ENCODE measurements around the gene LYST. TPM values are rescaled to one million over a fixed set of nuclear protein-coding genes. Genes with fewer than 3 reads are reported as not detected.
"Not testable (repeated sequence)": the region's sequence is repeated elsewhere in the genome, so short reads cannot be mapped to it uniquely, and the experiment has no call there.

The LYST gene, protein sequence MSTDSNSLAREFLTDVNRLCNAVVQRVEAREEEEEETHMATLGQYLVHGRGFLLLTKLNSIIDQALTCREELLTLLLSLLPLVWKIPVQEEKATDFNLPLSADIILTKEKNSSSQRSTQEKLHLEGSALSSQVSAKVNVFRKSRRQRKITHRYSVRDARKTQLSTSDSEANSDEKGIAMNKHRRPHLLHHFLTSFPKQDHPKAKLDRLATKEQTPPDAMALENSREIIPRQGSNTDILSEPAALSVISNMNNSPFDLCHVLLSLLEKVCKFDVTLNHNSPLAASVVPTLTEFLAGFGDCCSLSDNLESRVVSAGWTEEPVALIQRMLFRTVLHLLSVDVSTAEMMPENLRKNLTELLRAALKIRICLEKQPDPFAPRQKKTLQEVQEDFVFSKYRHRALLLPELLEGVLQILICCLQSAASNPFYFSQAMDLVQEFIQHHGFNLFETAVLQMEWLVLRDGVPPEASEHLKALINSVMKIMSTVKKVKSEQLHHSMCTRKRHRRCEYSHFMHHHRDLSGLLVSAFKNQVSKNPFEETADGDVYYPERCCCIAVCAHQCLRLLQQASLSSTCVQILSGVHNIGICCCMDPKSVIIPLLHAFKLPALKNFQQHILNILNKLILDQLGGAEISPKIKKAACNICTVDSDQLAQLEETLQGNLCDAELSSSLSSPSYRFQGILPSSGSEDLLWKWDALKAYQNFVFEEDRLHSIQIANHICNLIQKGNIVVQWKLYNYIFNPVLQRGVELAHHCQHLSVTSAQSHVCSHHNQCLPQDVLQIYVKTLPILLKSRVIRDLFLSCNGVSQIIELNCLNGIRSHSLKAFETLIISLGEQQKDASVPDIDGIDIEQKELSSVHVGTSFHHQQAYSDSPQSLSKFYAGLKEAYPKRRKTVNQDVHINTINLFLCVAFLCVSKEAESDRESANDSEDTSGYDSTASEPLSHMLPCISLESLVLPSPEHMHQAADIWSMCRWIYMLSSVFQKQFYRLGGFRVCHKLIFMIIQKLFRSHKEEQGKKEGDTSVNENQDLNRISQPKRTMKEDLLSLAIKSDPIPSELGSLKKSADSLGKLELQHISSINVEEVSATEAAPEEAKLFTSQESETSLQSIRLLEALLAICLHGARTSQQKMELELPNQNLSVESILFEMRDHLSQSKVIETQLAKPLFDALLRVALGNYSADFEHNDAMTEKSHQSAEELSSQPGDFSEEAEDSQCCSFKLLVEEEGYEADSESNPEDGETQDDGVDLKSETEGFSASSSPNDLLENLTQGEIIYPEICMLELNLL (N-terminal part only)
- 29.4 TPM for polyA plus RNA-seq

DNA sequence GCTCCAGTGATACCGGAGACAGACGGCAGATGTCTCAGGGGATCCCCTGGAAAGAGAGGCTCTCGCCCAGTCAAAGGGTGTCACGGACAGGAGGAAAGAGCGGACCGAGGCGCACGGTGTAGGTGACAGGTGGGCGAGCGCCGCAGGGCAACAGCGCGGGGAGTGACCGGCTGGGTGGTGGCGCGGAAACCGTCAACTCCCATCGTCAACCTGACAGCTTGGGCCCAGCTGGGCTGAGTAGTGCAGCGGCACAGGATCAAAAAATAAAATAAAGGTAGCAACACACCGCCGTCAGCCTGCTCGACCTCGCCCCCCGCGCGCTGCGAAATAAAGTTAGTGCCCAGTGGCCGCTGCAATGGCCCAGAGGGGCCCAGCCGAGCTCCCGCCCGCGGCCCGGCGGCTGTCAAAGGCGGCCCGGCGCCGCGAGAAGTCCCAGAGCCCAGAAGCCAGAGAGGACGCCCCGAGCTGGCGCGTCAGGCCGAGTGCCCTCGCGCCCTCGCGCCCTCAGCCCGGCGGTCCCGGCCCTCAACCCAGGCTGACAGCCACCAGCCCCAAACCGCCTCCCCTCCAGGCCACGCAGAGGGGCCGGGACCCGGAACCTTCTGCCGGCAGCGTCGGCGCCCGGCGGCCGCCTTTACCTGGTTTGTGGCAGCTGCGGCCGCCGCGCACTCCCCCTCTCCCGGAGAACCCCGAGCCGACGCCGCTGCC, at the start of gene LYST:
Gene LYST, minus strand, starts transcription at position 702 of the 708 bp plus-strand sequence. CDS start 36,489 bp downstream, outside the sequence.
- H3K4me1 Mint-ChIP-seq: peaks cover 31 to 40% (median 34%) of the 10 kb centered on the region in 3 donors
- H3K36me3 Mint-ChIP-seq: peaks cover 2% of the 10 kb centered on the region
- no peaks in the 10 kb centered on the region for H3K27me3 Mint-ChIP-seq

DNA sequence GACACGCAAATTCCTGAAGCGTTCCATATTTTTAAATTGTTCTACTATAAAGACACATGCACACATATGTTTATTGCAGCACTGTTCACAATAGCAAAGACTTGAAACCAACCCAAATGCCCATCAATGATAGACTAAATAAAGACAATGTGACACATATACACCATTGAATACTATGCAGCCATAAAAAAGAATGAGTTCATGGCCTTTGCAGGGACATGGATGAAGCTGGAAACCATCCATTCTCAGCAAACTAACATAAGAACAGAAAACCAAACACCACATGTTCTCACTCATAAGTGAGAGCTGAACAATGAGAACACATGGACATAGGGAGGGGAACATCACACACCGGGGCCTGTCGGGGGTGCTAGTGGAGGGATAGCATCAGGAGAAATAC, 48.8 kb upstream of the LYST start:
- peaks cover 13 to 21% (median 13%) of the 10 kb centered on the region in 3 donors for H3K4me1 Mint-ChIP-seq
- not testable (repeated sequence) for H3K9me3 Mint-ChIP-seq, H3K36me3 Mint-ChIP-seq, H3K27me3 Mint-ChIP-seq
- H3K27ac Mint-ChIP-seq: peak overlapping the region in 1 of 3 donors; percentile 36
- peak overlapping the region in 1 of 4 donors; percentile 56 for H3K4me3 Mint-ChIP-seq

More for the DNA sequence above, at the start of gene LYST:
- peak within 1 kb of the TSS; percentile 91 to 99 (median 99) for H3K27ac Mint-ChIP-seq
- no peaks in the 10 kb centered on the region for H3K9me3 Mint-ChIP-seq
- peak within 1 kb of the TSS; percentile 82 to 99 (median 96) for H3K4me3 Mint-ChIP-seq

DNA sequence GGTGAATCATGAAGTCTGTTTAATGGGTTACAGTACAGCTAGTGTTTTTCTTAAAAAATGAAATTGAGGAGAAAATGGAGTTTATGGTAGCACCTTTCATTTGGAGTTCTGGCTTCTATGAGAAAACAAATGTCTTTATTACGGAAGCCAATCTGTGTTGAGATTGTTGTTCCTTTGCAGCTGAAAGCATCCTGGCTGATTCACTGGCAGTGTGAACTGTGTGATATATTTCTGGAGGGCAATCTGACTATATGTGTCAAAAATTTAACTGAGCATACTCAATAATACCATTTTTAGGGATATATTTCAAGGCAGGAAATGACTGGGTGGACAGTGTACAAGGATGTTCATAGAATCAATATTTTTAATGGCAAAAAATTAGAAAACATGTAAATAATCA, 46.6 kb upstream of the LYST start:
- peaks cover 2% of the 10 kb centered on the region for H3K36me3 Mint-ChIP-seq
- no peaks in the 10 kb centered on the region for H3K9me3 Mint-ChIP-seq
- H3K4me3 Mint-ChIP-seq: no peak overlapping the region
- peaks cover 8 to 12% (median 10%) of the 10 kb centered on the region in 3 donors for H3K4me1 Mint-ChIP-seq
- peaks cover 3% of the 10 kb centered on the region for H3K27me3 Mint-ChIP-seq
- no peak overlapping the region for H3K27ac Mint-ChIP-seq

DNA sequence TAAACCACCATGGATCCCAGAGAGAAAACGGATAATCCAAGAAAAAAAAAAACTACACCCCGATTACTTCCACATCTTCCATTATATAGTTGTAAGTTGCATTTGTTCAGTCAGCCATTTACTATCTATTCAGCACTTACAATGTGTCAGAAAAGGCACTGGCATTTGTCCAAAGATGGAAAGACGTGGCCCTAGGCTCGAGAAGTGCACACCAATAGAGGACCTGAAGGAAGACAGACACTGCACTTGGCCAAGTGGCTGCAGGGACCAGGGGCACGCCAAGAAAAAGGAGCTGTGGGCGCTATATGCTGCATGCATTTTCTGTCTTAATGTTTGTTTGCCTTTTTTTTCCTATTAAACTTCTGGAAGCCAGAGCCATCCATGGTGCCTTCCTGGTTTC, 45.2 kb upstream of the LYST start:
- H3K36me3 Mint-ChIP-seq: peaks cover 2% of the 10 kb centered on the region
- no peak overlapping the region for H3K27ac Mint-ChIP-seq
- H3K27me3 Mint-ChIP-seq: peaks cover 3% of the 10 kb centered on the region
- H3K4me3 Mint-ChIP-seq: no peak overlapping the region
- H3K9me3 Mint-ChIP-seq: no peaks in the 10 kb centered on the region
- H3K4me1 Mint-ChIP-seq: peaks cover 6 to 13% (median 9%) of the 10 kb centered on the region in 3 donors

DNA sequence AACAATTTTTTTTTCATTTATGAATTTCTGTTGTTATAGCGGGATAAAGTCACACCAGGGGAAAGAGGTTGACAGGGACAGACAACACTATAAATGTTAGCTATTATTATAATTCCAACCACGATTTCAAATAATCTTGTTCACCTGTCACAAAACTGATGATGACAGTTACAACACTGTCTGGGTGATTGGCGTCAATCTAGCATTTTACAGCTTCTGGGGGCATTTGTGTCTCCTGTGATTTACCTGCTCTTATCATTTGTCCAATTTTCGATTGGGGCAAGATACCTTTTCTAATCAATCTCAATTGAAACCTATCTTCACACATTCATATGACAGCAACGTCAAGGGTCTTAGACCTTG, 44.6 kb upstream of the LYST start:
- Mint-ChIP-seq H3K9me3 (no peaks in the 10 kb centered on the region), H3K27me3 (peaks cover 3% of the 10 kb centered on the region), H3K27ac (no peak overlapping the region), H3K4me3 (no peak overlapping the region), H3K36me3 (peaks cover under 1% of the 10 kb centered on the region), H3K4me1 (peaks cover 6 to 13% (median 9%) of the 10 kb centered on the region in 3 donors)

DNA sequence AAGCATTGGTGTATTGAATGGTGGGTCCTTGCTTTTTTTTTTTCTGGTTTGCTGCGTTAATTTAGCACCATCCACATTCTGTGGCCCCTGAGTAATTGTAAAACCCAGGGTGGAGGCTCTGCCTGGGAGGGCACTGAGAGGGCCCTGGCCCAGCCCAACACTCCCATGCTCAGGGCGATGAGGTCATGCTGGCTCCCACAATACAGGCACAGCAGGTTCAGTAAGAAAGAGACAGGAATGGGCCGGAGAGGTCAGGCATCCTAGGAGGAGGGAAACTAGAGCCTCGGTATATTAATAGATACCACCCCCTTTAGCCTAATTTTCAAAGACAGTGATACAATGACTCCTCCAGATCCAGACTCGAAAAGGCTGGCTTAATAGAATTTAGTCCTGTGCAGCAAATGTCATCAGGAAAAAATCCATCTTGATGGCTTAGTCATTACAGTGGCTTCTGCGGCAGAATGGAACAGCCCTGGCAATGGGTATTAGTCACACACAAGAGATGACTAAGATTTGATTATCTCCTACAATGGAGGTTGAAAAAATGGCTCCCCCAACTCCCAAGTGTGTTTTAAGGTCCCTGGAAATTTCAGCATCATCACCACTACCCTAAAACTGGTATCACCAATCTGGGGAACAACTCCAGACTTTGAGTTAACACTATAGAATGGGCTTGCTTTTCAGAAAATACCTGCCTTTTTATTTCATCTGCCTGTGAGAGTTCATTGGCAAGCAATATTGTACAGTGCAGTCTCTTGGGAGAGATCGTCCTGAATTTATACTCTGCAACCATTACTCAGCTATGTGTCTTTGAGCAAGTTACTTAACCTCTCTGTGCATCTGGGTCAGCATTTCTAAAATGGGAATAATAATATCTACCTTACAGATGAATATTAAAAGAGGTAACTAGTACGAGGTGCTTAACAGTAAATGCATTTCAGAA, 43.9 kb upstream of the LYST start:
- no peaks in the 10 kb centered on the region for H3K9me3 Mint-ChIP-seq
- peak overlapping the region in 1 of 3 donors; percentile 68 for H3K27ac Mint-ChIP-seq
- no peak overlapping the region for H3K4me3 Mint-ChIP-seq
- H3K27me3 Mint-ChIP-seq: peaks cover 3% of the 10 kb centered on the region
- no peaks in the 10 kb centered on the region for H3K36me3 Mint-ChIP-seq
- peaks cover 3 to 13% (median 9%) of the 10 kb centered on the region in 3 donors for H3K4me1 Mint-ChIP-seq

DNA sequence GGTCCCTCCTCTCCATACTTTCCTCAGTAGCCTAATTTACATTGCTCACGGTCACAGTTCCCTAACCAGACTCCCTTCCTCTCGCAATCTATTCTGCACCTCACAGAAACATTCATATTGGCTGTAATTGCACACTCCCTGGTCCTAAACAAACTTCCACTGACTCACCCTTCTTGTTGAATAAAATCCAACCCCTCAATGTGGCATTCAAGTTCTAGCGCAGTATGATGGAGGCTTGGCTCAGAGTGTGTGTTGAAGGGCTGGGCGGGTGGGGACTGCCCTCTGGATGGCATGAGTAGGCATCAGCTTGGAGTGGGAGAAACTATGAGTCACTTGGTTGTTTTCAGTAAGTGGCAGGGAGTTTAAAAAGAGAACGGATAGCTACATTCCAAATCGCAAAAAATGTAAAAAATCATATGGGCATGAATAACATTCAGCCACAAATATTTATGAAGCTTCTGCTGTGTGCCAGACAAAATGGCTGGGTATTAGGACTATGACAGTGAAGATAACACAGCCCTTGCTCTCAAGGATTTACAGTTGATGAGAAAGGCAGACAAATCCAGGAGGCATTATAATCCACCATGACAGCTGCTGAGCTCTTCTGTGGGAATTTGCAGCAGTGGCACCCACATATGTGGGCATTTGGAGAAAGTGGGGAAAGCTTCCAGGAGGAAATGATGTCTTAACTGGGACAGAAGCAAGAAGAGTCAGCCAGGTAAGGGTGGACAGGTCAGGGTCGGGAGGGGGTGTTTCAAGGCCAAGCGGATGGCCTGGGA, 42.2 kb upstream of the LYST start:
- Mint-ChIP-seq H3K4me1 (peaks cover 0 to 9% (median 8%) of the 10 kb centered on the region in 3 donors), H3K9me3 (no peaks in the 10 kb centered on the region), H3K27ac (no peak overlapping the region), H3K36me3 (no peaks in the 10 kb centered on the region), H3K4me3 (no peak overlapping the region), H3K27me3 (peaks cover 3% of the 10 kb centered on the region)

DNA sequence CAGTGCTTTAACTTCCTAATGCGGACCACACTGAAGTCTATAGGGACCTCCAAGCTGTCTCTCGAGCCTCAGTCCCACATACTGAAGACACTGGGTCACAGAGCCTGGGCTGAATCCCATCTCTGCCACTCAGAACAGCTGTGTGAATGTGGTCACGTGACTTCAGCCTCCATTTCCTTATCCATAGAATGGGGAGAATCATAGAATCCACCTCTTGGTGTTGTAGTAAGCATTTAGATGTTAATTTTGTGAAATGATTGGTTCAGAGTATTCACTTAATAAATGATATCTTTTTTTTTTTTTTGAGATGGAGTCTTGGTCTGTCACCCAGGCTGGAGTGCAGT, 41.2 kb upstream of the LYST start:
- Mint-ChIP-seq H3K9me3 (no peaks in the 10 kb centered on the region), H3K4me1 (peaks cover 0 to 9% (median 8%) of the 10 kb centered on the region in 3 donors), H3K27me3 (peaks cover 3% of the 10 kb centered on the region), H3K27ac (no peak overlapping the region), H3K4me3 (no peak overlapping the region), H3K36me3 (no peaks in the 10 kb centered on the region)

DNA sequence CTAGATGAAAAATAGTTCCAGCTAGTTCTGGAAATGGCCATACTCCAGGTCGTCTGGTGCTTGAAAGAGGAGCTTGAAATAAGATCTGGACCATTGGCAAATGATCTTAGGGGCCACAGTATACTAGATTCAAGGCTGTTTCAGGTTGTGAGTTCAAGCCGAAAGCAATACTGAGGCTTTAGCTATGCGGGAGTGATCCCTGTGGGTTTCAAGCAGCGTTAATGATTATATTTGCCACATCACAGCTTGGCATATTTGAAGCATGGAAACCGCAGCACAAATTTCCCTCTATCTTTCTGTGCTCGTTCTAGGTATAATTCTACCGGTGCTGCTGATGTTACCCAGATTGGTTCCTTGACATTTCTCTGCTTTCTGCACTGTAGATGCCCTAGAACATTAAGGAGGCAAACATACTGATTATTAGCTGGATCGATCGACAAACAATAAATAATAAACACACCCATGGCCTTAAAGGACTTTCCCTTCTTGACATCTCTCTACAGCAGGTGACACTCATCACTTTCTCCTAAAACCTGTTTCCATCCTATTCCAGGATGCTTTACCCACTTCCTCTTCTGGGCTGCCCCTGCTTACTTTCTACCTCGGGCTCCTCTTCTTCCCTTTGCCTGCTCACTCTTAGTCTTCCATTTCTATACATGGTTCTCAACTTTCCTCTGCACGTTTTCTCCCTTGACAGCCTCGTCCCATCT, 40.6 kb upstream of the LYST start:
- peak overlapping the region in 1 of 3 donors; percentile 50 for H3K27ac Mint-ChIP-seq

DNA sequence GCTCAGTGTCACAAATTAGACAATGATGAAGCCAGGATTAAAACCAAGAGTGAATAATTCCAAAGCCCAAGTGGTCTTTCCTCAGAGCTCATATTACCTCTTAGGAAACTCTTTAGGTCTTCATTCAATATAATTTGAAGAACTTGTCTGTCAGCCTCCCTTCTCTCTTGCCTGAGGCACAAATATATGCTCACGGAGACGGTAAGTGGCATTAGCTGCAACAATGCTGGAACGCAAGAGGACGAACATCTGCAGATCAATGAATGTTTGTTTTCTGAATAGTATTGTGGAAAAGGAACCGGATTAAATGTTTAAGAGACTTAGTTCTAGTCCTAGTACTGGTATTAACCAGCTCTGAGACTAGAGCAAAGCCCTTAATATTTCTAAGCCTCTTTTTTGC, 39.7 kb upstream of the LYST start:
- H3K27me3 Mint-ChIP-seq: peaks cover 3% of the 10 kb centered on the region
- H3K36me3 Mint-ChIP-seq: no peaks in the 10 kb centered on the region
- H3K4me3 Mint-ChIP-seq: no peak overlapping the region
- peaks cover 0 to 13% (median 9%) of the 10 kb centered on the region in 3 donors for H3K4me1 Mint-ChIP-seq
- no peaks in the 10 kb centered on the region for H3K9me3 Mint-ChIP-seq
- no peak overlapping the region for H3K27ac Mint-ChIP-seq

More for the DNA sequence above, 40.6 kb upstream of the LYST start:
- H3K27me3 Mint-ChIP-seq: peaks cover 3% of the 10 kb centered on the region
- H3K36me3 Mint-ChIP-seq: no peaks in the 10 kb centered on the region
- H3K9me3 Mint-ChIP-seq: no peaks in the 10 kb centered on the region
- H3K4me3 Mint-ChIP-seq: no peak overlapping the region
- H3K4me1 Mint-ChIP-seq: peaks cover 0 to 9% (median 9%) of the 10 kb centered on the region in 3 donors

DNA sequence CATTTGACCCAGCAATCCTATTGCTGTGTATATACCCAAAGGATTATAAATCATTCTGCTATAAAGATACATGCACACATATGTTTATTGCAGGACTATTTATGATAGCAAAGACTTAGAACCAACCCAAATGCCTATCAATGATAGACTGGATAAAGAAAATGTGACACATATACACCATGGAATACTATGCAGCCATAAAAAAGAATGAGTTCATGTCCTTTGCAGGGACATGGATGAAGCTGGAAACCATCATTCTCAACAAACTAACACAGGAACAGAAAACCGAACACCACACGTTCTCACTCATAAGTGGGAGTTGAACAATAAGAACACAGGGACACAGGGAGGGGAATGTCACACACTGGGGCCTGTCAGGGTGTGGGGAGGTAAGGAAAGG, 37.1 kb upstream of the LYST start:
- not testable (repeated sequence) for H3K36me3 Mint-ChIP-seq, H3K27me3 Mint-ChIP-seq, H3K4me3 Mint-ChIP-seq, H3K9me3 Mint-ChIP-seq, H3K27ac Mint-ChIP-seq
- peaks cover 10 to 24% (median 20%) of the 10 kb centered on the region in 3 donors for H3K4me1 Mint-ChIP-seq
